Natural killer cell (primary cell): Measurements from ENCODE around the gene COL11A2. TPM values are rescaled to one million over a fixed set of nuclear protein-coding genes. Genes with fewer than 3 reads are reported as not detected.
A peak's percentile ranks its signal among the peaks of the same experiment; 100 is the strongest.

Source experiments
- ATAC-seq, 3 donors: fragments of 150-1000 bp in 2 of 3; fragments of 200-7000 bp in 1 of 3; cut with Tn5 transposase; 1 replicate in 1 of 3; 2 replicates in 2 of 3; pipeline ENCODE4 v1.10.0; 2021; ENCODE audit warnings: mild to moderate bottlenecking in 2 of 3, moderate library complexity in 2 of 3
- DNase-seq, 2 donors: peaks; one replicate each; pipeline versions ENCODE4 v3.0.0 to v3.0.0-alpha.2; 2013 to 2021; ENCODE audit warnings: mixed read lengths in 1 of 2
- H3K27ac ChIP-seq: one replicate; pipeline ENCODE4 v1.5.1; 2013; ENCODE audit warnings: mild to moderate bottlenecking, low read length
- H3K27me3 ChIP-seq: one replicate; pipeline ENCODE4 v1.6.1; 2013; ENCODE audit warnings: low read length; ENCODE audit not compliant: control insufficient read depth, insufficient read depth
- H3K36me3 ChIP-seq: one replicate; pipeline ENCODE4 v1.6.1; 2013; ENCODE audit warnings: low read length; ENCODE audit not compliant: control insufficient read depth, insufficient read depth
- H3K4me1 ChIP-seq: one replicate; pipeline ENCODE4 v1.6.1; 2013; ENCODE audit warnings: low read length; ENCODE audit not compliant: control insufficient read depth, insufficient read depth
- H3K4me3 ChIP-seq: one replicate; pipeline ENCODE4 v1.5.1; 2013; ENCODE audit warnings: low read length
- H3K9me3 ChIP-seq: one replicate; pipeline ENCODE4 v1.6.1; 2013; ENCODE audit warnings: low read length; ENCODE audit not compliant: control insufficient read depth, insufficient read depth
- H3K27ac Mint-ChIP-seq, 2 donors: one replicate each; pipeline ENCODE4 v1.8.0; 2022; ENCODE audit warnings: mild to moderate bottlenecking in 2 of 2, mixed read lengths in 2 of 2, moderate library complexity in 1 of 2
- H3K27me3 Mint-ChIP-seq, 2 donors: one replicate each; pipeline ENCODE4 v1.8.0; 2022; ENCODE audit warnings: low read depth in 2 of 2, mixed read lengths in 2 of 2
- H3K36me3 Mint-ChIP-seq: one replicate; pipeline ENCODE4 v1.8.0; 2022; ENCODE audit warnings: mixed read lengths
- H3K4me1 Mint-ChIP-seq, 2 donors: one replicate each; pipeline ENCODE4 v1.8.0; 2022; ENCODE audit warnings: mixed read lengths in 2 of 2
- H3K4me3 Mint-ChIP-seq: one replicate; pipeline ENCODE4 v1.8.0; 2022; ENCODE audit warnings: mild to moderate bottlenecking, moderate library complexity, mixed read lengths
- H3K9me3 Mint-ChIP-seq, 2 donors: one replicate each; pipeline ENCODE4 v1.8.0; 2022; ENCODE audit warnings: mixed read lengths in 2 of 2
- WGBS: methylation state at CpG from one replicate; pipeline ENCODE4 v1.1.7; 2013; ENCODE audit warnings: missing lambda C conversion rate; ENCODE audit not compliant: insufficient coverage; 5-methylcytosine and 5-hydroxymethylcytosine counted together
- intact Hi-C: fragments of 100-400 bp; cut with micrococcal nuclease; formaldehyde crosslinking; loops from one replicate; pipeline ENCODE4 v1.14.2; 2022
- total RNA-seq, 4 donors: library from RNA; stranded (reverse); fragments of 120-200 nt in 1 of 4; gene quantifications; one replicate each; pipeline versions ENCODE4 v1.2.3 to v1.2.4, GENCODE V29; 2013 to 2022
- TF ChIP-seq, protein P1 (sequence below): fragments of 200-600 bp; IDR thresholded peaks from one replicate; pipeline ENCODE4 v1.8.0; 2022; ENCODE audit warnings: antibody characterized with exemption

COL11A2 gene
- total RNA-seq, 3 donors from 2014 or later (not counting 1 experiment from before 2014, with no cell fraction given): 0.93 to 2.0 (median 0.94) TPM

DNA sequence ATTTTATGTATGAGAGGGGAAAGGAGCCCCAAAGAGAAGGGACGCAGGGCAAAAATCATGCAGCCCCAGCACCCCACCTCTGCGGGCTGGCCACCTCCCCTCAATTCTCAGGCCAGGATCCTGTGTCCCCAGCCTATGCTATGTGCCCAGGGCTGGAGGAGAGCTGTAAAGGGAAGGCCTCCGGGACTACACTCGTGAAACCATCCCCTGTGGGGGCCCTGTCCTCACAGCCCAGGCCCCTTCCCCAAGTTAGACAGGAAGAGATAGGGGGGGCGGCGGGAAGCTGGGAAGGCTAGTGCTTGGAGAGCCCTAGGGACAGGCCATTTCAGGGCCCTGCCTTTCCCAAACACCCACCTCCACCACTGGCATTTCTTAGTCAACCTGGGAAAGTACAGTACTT lies 1.4 kb upstream of the COL11A2 start:
- Mint-ChIP-seq H3K4me1 (peaks cover 24 to 49% of the 10 kb centered on the region in 2 donors), H3K4me3 (peak overlapping the region; percentile 60)
- ATAC-seq: no peak

DNA sequence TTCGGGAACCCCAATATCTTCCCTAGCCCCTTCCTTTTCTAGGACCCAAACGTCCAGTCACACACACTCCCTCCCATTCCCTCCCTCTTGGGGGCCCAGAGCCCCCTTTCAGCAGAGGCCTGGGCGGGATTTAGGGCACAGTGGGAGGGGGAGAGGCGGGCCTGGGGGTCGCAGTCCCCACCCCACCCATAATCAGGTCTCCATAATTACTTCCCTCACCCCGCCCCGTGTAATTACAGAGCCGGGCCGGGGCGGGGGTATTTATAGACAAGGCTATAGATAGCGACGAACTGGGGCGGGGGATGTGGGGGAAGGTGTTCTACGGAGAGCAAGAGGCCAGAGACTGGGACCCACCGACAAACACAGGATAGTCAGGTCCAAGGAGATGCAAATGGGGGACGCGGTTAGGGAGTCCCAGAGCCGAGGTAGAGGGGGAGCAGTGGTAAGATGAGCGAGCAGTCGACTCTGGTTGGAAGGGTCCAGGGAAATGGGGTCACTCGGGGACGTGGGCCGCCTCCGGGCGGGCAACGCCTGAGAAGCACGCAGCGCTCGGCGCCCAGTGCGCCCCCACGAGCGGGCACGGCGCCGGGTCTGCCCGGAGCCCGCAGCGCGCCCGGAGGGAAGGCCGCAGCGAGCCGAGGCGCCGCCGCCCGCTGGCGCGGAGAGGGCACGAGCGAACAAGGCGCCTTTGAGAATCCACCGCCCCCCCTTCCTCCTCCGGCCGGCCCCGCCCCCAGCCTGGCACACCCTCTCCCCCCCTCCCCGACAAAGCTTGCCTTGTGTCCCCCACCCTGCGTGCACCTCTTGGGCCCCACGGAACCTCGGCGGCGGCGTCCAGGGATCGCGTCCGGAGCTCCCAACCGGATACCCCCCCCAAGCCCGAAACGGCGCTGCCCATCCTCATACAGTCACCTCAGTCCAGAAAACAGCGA lies 670 bp upstream of the COL11A2 start:
- H3K4me1 Mint-ChIP-seq: peaks cover 17 to 43% of the 10 kb centered on the region in 2 donors
- Histone ChIP-seq H3K4me1 (peaks cover 21% of the 10 kb centered on the region), H3K27ac (no peak overlapping the region), H3K9me3 (no peaks in the 10 kb centered on the region), H3K27me3 (peaks cover 18% of the 10 kb centered on the region), H3K36me3 (peaks cover 37% of the 10 kb centered on the region), H3K4me3 (peak overlapping the region; percentile 19)
- H3K27me3 Mint-ChIP-seq: peaks cover 34 to 35% of the 10 kb centered on the region in 2 donors
- peaks cover 17% of the 10 kb centered on the region for H3K36me3 Mint-ChIP-seq
- no peaks in the 10 kb centered on the region for H3K9me3 Mint-ChIP-seq
- peak overlapping the region; percentile 79 for H3K4me3 Mint-ChIP-seq
- intact Hi-C loops: no loop called here
- TF ChIP-seq, protein P1, sequence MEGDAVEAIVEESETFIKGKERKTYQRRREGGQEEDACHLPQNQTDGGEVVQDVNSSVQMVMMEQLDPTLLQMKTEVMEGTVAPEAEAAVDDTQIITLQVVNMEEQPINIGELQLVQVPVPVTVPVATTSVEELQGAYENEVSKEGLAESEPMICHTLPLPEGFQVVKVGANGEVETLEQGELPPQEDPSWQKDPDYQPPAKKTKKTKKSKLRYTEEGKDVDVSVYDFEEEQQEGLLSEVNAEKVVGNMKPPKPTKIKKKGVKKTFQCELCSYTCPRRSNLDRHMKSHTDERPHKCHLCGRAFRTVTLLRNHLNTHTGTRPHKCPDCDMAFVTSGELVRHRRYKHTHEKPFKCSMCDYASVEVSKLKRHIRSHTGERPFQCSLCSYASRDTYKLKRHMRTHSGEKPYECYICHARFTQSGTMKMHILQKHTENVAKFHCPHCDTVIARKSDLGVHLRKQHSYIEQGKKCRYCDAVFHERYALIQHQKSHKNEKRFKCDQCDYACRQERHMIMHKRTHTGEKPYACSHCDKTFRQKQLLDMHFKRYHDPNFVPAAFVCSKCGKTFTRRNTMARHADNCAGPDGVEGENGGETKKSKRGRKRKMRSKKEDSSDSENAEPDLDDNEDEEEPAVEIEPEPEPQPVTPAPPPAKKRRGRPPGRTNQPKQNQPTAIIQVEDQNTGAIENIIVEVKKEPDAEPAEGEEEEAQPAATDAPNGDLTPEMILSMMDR: no peak
- WGBS: 3% methylated on average over 59 of the region's 72 CpGs
- DNase-seq: peak in 1 of 2 donors; percentile 60
- peak; percentile 27 to 53 (median 43) for ATAC-seq
- peak overlapping the region in 1 of 2 donors; percentile 71 for H3K27ac Mint-ChIP-seq

More for the DNA sequence above, 1.4 kb upstream of the COL11A2 start:
- Histone ChIP-seq H3K27ac (no peak overlapping the region), H3K4me3 (no peak overlapping the region), H3K36me3 (peaks cover 37% of the 10 kb centered on the region), H3K9me3 (no peaks in the 10 kb centered on the region), H3K4me1 (peaks cover 21% of the 10 kb centered on the region), H3K27me3 (peaks cover 18% of the 10 kb centered on the region)
- H3K9me3 Mint-ChIP-seq: no peaks in the 10 kb centered on the region
- peaks cover 28 to 29% of the 10 kb centered on the region in 2 donors for H3K27me3 Mint-ChIP-seq
- TF ChIP-seq, protein P1: no peak
- DNase-seq: no peak
- no peak overlapping the region for H3K27ac Mint-ChIP-seq
- intact Hi-C loops: no loop called here
- WGBS: 93% methylated on average over 5 of the region's 6 CpGs
- peaks cover 17% of the 10 kb centered on the region for H3K36me3 Mint-ChIP-seq

GRCh38 chr6:33191383-33192104 lies 723 bp downstream of the COL11A2 start:
- H3K27me3 ChIP-seq: peaks cover 18% of the 10 kb centered on the region
- intact Hi-C loops: no loop called here
- TF ChIP-seq, protein P1: no peak
- H3K27me3 Mint-ChIP-seq: peaks cover 41 to 42% of the 10 kb centered on the region in 2 donors
- no peak overlapping the region for H3K4me3 Mint-ChIP-seq
- WGBS: 69% methylated on average over 8 of the region's 8 CpGs
- DNase-seq (no peak), ATAC-seq (no peak)
- no peak overlapping the region for H3K27ac ChIP-seq
- H3K4me3 ChIP-seq: no peak overlapping the region
- no peaks in the 10 kb centered on the region for H3K9me3 Mint-ChIP-seq
- H3K9me3 ChIP-seq: no peaks in the 10 kb centered on the region
- H3K27ac Mint-ChIP-seq: no peak overlapping the region
- H3K4me1 Mint-ChIP-seq: peaks cover 7 to 30% of the 10 kb centered on the region in 2 donors
- peaks cover 14% of the 10 kb centered on the region for H3K36me3 Mint-ChIP-seq
- H3K4me1 ChIP-seq: peaks cover 21% of the 10 kb centered on the region
- peaks cover 24% of the 10 kb centered on the region for H3K36me3 ChIP-seq
